Measurements from ENCODE around the gene TACR1.

- no peak for TF ChIP-seq CTCF (CRISPR knock-in tag; IDR thresholded peaks at IDR 0.05)
- no peak for TF ChIP-seq NCOR1 (IDR thresholded peaks at IDR 0.05; ENCODE audit: borderline replicate concordance, low read length)
- TF ChIP-seq HDAC6 (IDR thresholded peaks at IDR 0.05; ENCODE audit: low read depth, low read length): no peak
- no peak for TF ChIP-seq ZNF431 (CRISPR knock-in tag; IDR thresholded peaks at IDR 0.05; ENCODE audit: borderline replicate concordance, low read depth)
- no peak for TF ChIP-seq HDAC2 (CRISPR knock-in tag; IDR thresholded peaks at IDR 0.05)
- TF ChIP-seq MAX (IDR thresholded peaks at IDR 0.05): no peak
Measured at GRCh38 chr2:75182606-75183005, 16.7 kb downstream of the TACR1 start.
